Measurements from ENCODE around the gene PLK5. TPM values are rescaled to one million over a fixed set of nuclear protein-coding genes. Genes with fewer than 3 reads are reported as not detected.
A peak's percentile ranks its signal among the peaks of the same experiment; 100 is the strongest.

PLK5 gene
- total RNA-seq, 1 donor, result under 0.01 TPM

DNA sequence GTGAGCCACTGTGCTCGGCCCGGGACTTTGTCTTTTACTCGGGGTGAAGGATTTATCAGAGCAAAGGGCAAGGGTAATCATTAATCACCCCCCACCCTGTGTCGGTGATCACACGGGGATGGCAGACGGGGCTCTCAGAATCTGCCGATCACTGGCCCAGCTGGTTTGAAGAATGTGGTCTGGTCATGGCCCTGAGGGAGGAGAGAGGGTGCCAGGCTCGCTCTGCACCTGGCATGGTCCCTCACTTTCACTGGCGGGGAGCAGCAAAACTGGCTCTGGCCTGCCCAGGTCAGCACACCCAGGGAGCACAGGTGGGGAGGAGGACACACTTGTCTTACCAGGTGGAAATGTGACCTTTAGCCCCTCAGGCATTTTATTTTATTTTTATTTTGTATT is 22.7 kb upstream of the PLK5 start:
- H3K4me3 ChIP-seq (ENCODE audit: low read depth, low read length), result no peak overlapping the region
- TF ChIP-seq, protein P1, sequence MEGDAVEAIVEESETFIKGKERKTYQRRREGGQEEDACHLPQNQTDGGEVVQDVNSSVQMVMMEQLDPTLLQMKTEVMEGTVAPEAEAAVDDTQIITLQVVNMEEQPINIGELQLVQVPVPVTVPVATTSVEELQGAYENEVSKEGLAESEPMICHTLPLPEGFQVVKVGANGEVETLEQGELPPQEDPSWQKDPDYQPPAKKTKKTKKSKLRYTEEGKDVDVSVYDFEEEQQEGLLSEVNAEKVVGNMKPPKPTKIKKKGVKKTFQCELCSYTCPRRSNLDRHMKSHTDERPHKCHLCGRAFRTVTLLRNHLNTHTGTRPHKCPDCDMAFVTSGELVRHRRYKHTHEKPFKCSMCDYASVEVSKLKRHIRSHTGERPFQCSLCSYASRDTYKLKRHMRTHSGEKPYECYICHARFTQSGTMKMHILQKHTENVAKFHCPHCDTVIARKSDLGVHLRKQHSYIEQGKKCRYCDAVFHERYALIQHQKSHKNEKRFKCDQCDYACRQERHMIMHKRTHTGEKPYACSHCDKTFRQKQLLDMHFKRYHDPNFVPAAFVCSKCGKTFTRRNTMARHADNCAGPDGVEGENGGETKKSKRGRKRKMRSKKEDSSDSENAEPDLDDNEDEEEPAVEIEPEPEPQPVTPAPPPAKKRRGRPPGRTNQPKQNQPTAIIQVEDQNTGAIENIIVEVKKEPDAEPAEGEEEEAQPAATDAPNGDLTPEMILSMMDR (IDR thresholded peaks at IDR 0.05; ENCODE audit: insufficient read depth, low read depth, low read length), result no peak
- no peak for DNase-seq (ENCODE audit: low read depth)

DNA sequence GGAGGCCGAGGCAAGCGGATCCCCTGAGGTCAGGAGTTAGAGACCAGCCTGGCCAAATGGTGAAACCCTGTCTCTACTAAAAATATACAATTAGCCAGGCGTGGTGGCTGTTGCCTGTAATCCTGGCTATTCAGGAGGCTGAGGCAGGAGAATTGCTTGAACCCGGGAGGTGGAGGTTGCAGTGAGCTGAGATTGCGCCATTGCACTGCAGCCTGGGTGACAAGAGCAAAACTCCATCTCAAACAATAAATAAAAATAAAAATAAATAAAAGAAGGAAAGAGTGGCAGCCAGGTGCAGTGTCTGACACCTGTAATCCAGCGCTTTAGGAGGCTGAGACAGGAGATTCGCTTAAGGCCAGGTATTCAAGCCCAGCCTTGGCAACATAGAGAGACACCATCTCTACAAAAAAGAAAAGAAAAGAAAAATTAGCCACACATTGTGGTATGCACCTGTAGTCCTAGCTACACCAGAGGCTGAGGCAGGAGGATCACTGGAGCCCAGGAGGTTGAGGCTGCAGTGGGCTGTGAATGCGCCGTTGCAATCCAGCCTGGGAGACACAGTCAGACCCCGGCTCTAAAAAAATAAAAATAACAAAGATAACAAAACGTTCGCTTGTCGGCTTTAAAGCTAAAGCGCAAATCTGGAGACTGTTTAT is 21.3 kb upstream of the PLK5 start:
- H3K4me3 ChIP-seq (ENCODE audit: low read depth, low read length), result peak overlapping the region; percentile 38
- TF ChIP-seq, protein P1 (IDR thresholded peaks at IDR 0.05; ENCODE audit: insufficient read depth, low read depth, low read length), result no peak
- no peak for DNase-seq (ENCODE audit: low read depth)

DNA sequence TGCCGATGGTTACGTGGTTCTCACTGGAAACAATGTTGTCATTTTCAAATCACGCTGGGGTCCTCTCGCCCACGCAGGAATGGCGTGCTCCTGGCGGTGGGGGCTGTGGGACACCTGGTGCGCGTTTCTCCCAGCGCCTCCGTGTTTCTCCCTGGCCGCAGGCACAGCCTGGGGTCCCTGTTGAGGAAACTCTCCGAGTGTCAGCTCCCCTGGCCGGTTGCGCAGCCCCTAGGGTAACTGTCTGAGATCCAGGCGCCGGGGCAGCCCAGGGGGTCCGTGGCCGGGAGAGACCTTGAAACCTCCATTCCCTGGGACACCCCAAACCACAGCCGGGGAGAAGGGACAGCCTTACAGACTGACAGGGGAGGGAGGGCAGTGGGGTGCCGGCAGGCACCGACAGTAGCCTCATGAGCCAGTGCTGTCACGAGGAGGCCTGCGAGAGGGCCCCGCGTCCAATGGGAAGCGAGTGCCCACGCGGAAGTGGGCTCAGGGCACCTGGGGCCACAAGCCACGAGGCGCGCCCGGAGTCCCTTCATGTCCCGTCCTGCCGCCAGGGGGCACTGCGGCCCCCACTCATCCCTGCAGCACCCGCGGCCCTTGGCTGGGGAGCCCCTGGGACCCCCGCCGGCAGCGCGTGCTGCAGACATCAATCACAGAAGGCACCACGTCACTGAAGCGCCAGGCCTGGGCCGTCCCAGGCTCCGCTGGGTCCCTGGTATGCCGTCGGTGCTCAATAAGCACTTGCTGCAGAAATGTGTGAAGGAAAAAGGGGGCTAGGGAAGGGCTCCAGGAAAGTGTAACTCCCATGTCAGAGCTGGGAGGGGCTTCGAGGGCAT is 20.6 kb upstream of the PLK5 start:
- peak overlapping the region; percentile 38 for H3K4me3 ChIP-seq (ENCODE audit: low read depth, low read length)
- TF ChIP-seq, protein P1 (IDR thresholded peaks at IDR 0.05; ENCODE audit: insufficient read depth, low read depth, low read length), result peak; percentile 71
- DNase-seq (ENCODE audit: low read depth), result peak; percentile 49

DNA sequence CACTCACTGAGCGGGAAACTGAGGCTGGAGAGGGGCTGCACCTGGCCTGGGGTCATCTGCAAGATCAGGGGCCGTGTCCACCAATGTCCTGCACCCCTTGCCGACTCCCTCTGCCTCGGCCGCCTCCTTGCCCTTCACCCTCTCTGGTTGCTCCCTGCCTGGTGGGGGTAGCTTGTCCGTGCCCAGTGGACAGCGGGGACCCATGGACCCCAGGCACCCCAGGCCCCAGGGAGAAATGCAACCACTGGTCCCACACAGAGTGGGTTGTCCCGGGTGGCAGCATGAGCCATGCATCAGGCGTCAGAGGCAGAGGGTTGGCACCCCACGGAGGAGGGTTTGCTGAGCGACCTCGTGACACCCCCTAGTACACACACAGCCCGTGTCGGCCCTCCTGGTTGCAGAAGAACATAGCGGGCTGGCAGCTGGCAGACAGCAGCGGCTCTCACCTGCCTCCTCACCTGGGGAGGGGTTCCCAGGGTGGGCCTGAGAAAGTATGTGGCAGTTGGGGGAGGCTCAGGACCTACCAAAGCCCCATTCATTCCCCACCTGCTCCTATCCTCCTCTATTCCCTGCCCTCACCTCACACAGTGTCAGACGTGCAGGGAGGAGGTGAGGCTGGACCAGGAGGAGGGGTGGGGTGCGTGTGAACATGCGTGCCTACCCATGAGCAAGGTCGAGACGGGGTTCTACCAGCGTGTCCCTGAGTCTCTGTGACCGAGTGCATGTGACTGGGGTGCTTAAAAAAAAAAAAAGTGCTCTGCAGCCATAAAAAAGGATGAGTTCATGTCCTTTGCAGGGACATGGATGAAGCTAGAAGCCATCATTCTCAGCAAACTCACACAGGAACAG is 19.7 kb upstream of the PLK5 start:
- no peak for DNase-seq (ENCODE audit: low read depth)
- TF ChIP-seq, protein P1 (IDR thresholded peaks at IDR 0.05; ENCODE audit: insufficient read depth, low read depth, low read length), result no peak
- H3K4me3 ChIP-seq (ENCODE audit: low read depth, low read length), result no peak overlapping the region

DNA sequence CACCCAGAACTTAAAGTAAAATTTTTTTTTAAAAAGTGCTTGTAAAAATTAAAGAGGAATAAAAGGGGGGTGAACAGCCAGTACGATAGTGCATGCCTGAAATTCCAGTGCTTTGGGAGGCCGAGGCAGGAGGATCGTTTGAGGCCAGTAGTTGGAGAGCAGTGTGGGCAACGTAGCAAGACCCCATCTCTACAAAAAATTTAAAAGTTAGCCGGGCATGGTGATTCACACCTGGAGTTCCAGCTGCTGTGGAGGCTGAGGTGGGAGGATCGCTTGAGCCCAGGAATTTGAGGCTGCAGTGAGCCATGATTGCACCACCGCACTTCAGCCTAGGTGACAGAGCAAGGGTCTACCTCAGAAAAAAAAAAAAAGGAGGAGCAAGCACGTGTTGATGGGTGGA is 18.9 kb upstream of the PLK5 start:
- TF ChIP-seq, protein P1 (IDR thresholded peaks at IDR 0.05; ENCODE audit: insufficient read depth, low read depth, low read length), result no peak
- DNase-seq (ENCODE audit: low read depth), result no peak

DNA sequence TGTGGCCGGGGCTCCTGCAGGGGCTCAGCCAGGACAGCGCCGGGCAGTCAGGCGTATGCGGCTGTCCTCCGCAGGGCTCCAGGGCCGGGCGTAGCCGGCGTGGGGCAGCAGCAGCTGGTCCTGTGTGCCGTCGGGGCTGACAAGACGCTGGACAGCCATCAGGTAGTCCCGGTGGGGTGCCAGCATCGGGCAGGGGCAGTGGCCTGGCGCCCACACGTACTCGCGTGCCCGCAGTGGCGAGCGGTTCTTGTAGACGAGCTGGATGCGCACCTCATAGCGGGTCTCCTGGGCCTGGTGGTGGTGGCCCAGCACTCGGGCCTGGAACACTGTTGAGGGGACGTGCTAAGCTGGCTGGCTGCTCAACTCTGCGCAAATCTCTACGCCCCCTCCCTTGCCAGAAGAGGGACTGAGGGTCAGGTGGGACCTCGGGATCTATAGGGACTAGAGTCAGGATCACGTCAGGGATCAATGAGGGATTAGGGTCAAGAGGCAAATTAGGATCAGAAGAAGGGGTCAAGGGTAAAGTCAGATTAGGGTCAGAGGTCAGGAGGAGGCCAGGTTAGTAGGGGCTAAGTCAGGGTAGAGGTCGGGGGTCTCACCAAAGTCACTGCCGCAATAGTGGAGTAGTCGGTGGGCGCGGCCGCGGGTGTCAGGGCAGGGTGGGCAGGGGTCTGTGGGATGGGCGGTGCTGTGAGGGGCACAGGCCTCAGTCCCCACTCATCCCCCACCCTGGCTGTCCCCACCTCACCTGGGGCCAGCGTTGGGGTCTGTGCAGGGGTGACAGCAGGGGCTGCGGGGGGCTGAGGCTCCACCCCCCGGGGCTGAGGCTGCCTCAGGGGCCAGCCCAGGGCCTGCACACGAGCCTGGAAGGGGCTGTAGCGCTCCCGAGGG is 17.6 kb upstream of the PLK5 start:
- no peak for DNase-seq (ENCODE audit: low read depth)
- TF ChIP-seq, protein P1 (IDR thresholded peaks at IDR 0.05; ENCODE audit: insufficient read depth, low read depth, low read length), result no peak
- H3K4me3 ChIP-seq (ENCODE audit: low read depth, low read length), result no peak overlapping the region

More for the DNA sequence above, 18.9 kb upstream of the PLK5 start:
- H3K4me3 ChIP-seq (ENCODE audit: low read depth, low read length), result no peak overlapping the region

All from fibroblast of villous mesenchyme (primary cell).